Measurements from ENCODE around the gene CPEB2. TPM values are rescaled to one million over a fixed set of nuclear protein-coding genes. Genes with fewer than 3 reads are reported as not detected.
A peak's percentile ranks its signal among the peaks of the same experiment; 100 is the strongest.

CPEB2 gene
- total and polyA plus RNA-seq, 5 donors from 2014 or later: 0.94 to 27.5 (median 1.6) TPM

DNA sequence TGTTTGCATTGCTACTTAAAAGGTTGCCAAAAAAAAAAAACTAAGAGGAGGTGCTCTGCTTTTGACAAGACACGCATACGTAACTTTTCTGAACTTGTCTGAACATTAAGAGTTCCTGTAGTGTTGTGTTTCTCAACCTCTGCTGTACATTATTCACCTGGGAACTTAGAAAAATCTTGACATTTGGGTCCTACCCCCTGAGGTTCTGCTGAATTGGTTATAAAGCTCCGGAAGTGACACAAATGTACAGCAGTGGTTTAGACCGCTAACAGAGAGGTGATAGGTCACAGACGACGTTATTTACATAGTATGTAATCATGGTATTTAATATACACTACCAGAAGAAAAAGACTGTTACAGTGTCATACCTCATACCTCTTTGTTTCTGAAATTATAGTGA is 61.1 kb downstream of the CPEB2 start:
- no peak overlapping the region for H3K27ac Mint-ChIP-seq
- H3K4me3 Mint-ChIP-seq: no peak overlapping the region
- H3K36me3 Mint-ChIP-seq: peaks cover 29% of the 10 kb centered on the region
- H3K4me1 Mint-ChIP-seq: no peaks in the 10 kb centered on the region
- H3K36me3 ChIP-seq (ENCODE audit: control insufficient read depth, insufficient read depth, low read length): peaks cover 72% of the 10 kb centered on the region
- H3K27ac ChIP-seq (ENCODE audit: insufficient read depth, low read length, poor library complexity, severe bottlenecking): no peak overlapping the region
- ATAC-seq (ENCODE audit: low read depth in 2 of 2) (no peak), DNase-seq (no peak)
- no peaks in the 10 kb centered on the region for H3K9me3 ChIP-seq (ENCODE audit: control insufficient read depth in 2 of 2, low read length in 2 of 2)
- peaks cover 0 to 1% (median 0%) of the 10 kb centered on the region in 7 donors for H3K9me3 Mint-ChIP-seq
- no peaks in the 10 kb centered on the region for H3K27me3 ChIP-seq (ENCODE audit: control insufficient read depth, insufficient read depth, low read length)
- H3K4me1 ChIP-seq (ENCODE audit: control insufficient read depth, insufficient read depth, low read length, poor library complexity, severe bottlenecking): no peaks in the 10 kb centered on the region
- no peaks in the 10 kb centered on the region for H3K27me3 Mint-ChIP-seq
- H3K4me3 ChIP-seq (ENCODE audit: low read depth, low read length): no peak overlapping the region

DNA sequence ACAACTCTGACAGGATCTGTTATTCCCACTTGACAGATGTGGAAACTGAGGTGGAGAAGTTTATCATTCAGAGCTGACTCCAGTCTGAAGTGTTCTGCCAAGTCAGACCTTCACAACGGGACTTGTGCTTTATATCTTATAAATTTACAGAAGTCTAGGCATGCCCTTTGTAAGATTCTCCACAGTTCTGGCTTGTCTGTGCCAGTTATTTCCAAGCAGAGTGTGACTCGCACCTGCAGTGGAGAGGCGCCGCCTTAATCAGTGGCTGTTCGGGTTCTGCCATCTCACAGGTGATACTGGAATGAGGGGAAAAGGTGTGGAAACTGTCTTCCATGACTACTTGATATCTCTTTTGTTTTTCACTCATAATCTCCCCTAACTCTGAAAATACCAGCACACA is 63.2 kb downstream of the CPEB2 start:
- no peaks in the 10 kb centered on the region for H3K4me1 Mint-ChIP-seq
- H3K4me3 ChIP-seq (ENCODE audit: low read depth, low read length): no peak overlapping the region
- no peak overlapping the region for H3K27ac Mint-ChIP-seq
- no peak overlapping the region for H3K4me3 Mint-ChIP-seq
- H3K36me3 Mint-ChIP-seq: peaks cover 28% of the 10 kb centered on the region
- ATAC-seq (ENCODE audit: low read depth in 2 of 2) (no peak), DNase-seq (no peak)
- H3K9me3 Mint-ChIP-seq: peaks cover 0 to 1% (median 0%) of the 10 kb centered on the region in 7 donors
- H3K27me3 Mint-ChIP-seq: no peaks in the 10 kb centered on the region
- H3K36me3 ChIP-seq (ENCODE audit: control insufficient read depth, insufficient read depth, low read length): peaks cover 51% of the 10 kb centered on the region
- no peaks in the 10 kb centered on the region for H3K4me1 ChIP-seq (ENCODE audit: control insufficient read depth, insufficient read depth, low read length, poor library complexity, severe bottlenecking)
- H3K9me3 ChIP-seq (ENCODE audit: control insufficient read depth in 2 of 2, low read length in 2 of 2): no peaks in the 10 kb centered on the region
- H3K27ac ChIP-seq (ENCODE audit: insufficient read depth, low read length, poor library complexity, severe bottlenecking): no peak overlapping the region
- no peaks in the 10 kb centered on the region for H3K27me3 ChIP-seq (ENCODE audit: control insufficient read depth, insufficient read depth, low read length)

DNA sequence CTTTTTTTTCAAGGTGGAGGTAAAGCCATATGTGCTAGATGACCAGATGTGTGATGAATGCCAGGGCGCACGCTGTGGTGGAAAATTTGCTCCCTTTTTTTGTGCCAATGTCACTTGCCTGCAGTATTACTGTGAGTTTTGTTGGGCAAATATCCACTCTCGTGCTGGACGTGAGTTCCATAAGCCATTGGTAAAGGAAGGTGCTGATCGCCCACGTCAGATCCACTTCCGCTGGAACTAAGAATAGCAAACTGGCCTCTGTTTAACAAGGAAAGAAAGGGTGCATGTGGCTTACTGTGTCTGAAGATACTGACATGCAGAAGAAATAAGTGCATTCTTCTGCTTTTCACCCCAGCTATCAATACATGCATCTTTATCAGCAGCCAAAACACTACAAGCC is 63.9 kb downstream of the CPEB2 start:
- H3K4me3 Mint-ChIP-seq: no peak overlapping the region
- H3K4me1 Mint-ChIP-seq: no peaks in the 10 kb centered on the region
- ATAC-seq (ENCODE audit: low read depth in 2 of 2) (no peak), DNase-seq (no peak)
- Histone ChIP-seq H3K4me3 (ENCODE audit: low read depth, low read length) (no peak overlapping the region), H3K4me1 (ENCODE audit: control insufficient read depth, insufficient read depth, low read length, poor library complexity, severe bottlenecking) (no peaks in the 10 kb centered on the region), H3K9me3 (ENCODE audit: control insufficient read depth in 2 of 2, low read length in 2 of 2) (no peaks in the 10 kb centered on the region), H3K36me3 (ENCODE audit: control insufficient read depth, insufficient read depth, low read length) (peaks cover 47% of the 10 kb centered on the region), H3K27ac (ENCODE audit: insufficient read depth, low read length, poor library complexity, severe bottlenecking) (no peak overlapping the region), H3K27me3 (ENCODE audit: control insufficient read depth, insufficient read depth, low read length) (no peaks in the 10 kb centered on the region)
- H3K36me3 Mint-ChIP-seq: peaks cover 29% of the 10 kb centered on the region
- H3K27me3 Mint-ChIP-seq: no peaks in the 10 kb centered on the region
- no peak overlapping the region for H3K27ac Mint-ChIP-seq
- H3K9me3 Mint-ChIP-seq: peaks cover 0 to 1% (median 0%) of the 10 kb centered on the region in 7 donors

DNA sequence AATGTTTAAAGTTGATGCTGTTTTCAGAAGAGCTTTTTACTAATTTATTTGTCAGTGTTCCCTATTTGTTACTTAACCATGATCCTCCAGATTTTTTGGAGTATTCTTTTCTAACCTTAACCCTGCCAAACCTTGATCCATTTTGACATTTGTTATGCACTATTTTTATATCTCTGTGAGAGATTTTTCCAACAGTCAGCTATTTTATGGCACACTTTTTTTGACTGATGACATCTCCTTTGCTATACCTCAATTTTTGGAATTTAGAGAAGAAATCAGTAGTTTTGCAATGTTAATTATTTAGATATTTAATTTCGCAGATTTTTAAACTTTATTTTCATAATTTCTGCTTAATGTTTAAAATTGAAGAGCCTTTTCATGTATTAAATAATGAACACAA is 66.0 kb downstream of the CPEB2 start:
- no peak overlapping the region for H3K4me3 ChIP-seq (ENCODE audit: low read depth, low read length)
- H3K9me3 ChIP-seq (ENCODE audit: control insufficient read depth in 2 of 2, low read length in 2 of 2): no peaks in the 10 kb centered on the region
- Mint-ChIP-seq H3K4me3 (peak overlapping the region in 1 of 4 donors; percentile 85), H3K4me1 (no peaks in the 10 kb centered on the region), H3K9me3 (peaks cover 0 to 7% (median 2%) of the 10 kb centered on the region in 7 donors), H3K36me3 (peaks cover 24% of the 10 kb centered on the region), H3K27ac (no peak overlapping the region), H3K27me3 (peaks cover 6% of the 10 kb centered on the region)
- no peak overlapping the region for H3K27ac ChIP-seq (ENCODE audit: insufficient read depth, low read length, poor library complexity, severe bottlenecking)
- no peaks in the 10 kb centered on the region for H3K27me3 ChIP-seq (ENCODE audit: control insufficient read depth, insufficient read depth, low read length)
- H3K36me3 ChIP-seq (ENCODE audit: control insufficient read depth, insufficient read depth, low read length): peaks cover 27% of the 10 kb centered on the region
- H3K4me1 ChIP-seq (ENCODE audit: control insufficient read depth, insufficient read depth, low read length, poor library complexity, severe bottlenecking): no peaks in the 10 kb centered on the region
- ATAC-seq (ENCODE audit: low read depth in 2 of 2) (no peak), DNase-seq (no peak)

DNA sequence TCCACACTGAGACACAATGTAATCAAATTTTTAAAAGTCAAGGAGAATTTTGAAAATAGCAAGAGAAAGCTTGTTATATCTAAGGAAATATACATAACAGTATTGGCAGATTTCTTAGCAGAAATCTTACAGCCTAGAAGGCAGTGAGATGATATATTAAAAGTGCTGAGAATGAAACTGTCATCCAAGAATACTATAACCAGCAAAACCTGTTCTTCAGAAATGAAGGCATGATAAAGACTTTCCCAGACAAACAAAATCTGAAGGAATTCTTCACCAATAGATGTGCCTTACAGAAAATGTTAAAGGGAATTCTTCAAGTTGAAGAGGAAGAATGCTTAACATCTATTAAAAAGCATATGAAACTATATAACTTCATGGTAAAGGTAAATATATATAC is 73.6 kb downstream of the CPEB2 start:
- Histone ChIP-seq H3K4me3 (ENCODE audit: low read depth, low read length) (no peak overlapping the region), H3K4me1 (ENCODE audit: control insufficient read depth, insufficient read depth, low read length, poor library complexity, severe bottlenecking) (no peaks in the 10 kb centered on the region), H3K27ac (ENCODE audit: insufficient read depth, low read length, poor library complexity, severe bottlenecking) (no peak overlapping the region), H3K27me3 (ENCODE audit: control insufficient read depth, insufficient read depth, low read length) (no peaks in the 10 kb centered on the region), H3K9me3 (ENCODE audit: control insufficient read depth in 2 of 2, low read length in 2 of 2) (peaks cover 15 to 17% of the 10 kb centered on the region in 2 experiments), H3K36me3 (ENCODE audit: control insufficient read depth, insufficient read depth, low read length) (no peaks in the 10 kb centered on the region)
- Mint-ChIP-seq H3K27me3 (peaks cover 15% of the 10 kb centered on the region), H3K27ac (no peak overlapping the region), H3K36me3 (no peaks in the 10 kb centered on the region), H3K4me1 (no peaks in the 10 kb centered on the region), H3K9me3 (peaks cover 3 to 29% (median 13%) of the 10 kb centered on the region in 7 donors), H3K4me3 (no peak overlapping the region)
- no peak for DNase-seq
- ATAC-seq (ENCODE audit: low read depth in 2 of 2): no peak

DNA sequence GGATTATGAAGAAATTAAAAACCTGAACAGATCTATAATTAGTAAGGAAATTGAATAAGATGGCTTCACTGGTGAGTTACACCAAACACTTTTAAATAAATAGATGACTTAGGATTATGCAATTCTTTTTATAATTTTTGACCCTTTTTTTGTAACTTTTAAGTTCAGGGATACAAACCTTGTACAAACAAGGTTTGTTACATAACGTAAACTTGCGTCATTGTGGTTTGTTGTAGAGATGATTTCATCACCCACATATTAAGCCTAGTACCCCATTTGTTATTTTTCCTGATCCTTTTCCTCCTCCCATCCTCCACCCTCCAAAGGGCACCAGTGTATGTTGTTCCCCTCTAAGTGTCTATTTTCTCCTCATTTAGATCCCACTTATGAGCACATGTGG is 75.7 kb downstream of the CPEB2 start:
- Mint-ChIP-seq H3K9me3 (peaks cover 0 to 24% (median 11%) of the 10 kb centered on the region in 7 donors), H3K4me1 (no peaks in the 10 kb centered on the region), H3K27ac (no peak overlapping the region), H3K4me3 (no peak overlapping the region), H3K27me3 (peaks cover 9% of the 10 kb centered on the region), H3K36me3 (no peaks in the 10 kb centered on the region)
- Histone ChIP-seq H3K36me3 (ENCODE audit: control insufficient read depth, insufficient read depth, low read length) (no peaks in the 10 kb centered on the region), H3K27ac (ENCODE audit: insufficient read depth, low read length, poor library complexity, severe bottlenecking) (no peak overlapping the region), H3K4me3 (ENCODE audit: low read depth, low read length) (no peak overlapping the region), H3K9me3 (ENCODE audit: control insufficient read depth in 2 of 2, low read length in 2 of 2) (peaks cover 15 to 17% of the 10 kb centered on the region in 2 experiments), H3K27me3 (ENCODE audit: control insufficient read depth, insufficient read depth, low read length) (no peaks in the 10 kb centered on the region), H3K4me1 (ENCODE audit: control insufficient read depth, insufficient read depth, low read length, poor library complexity, severe bottlenecking) (no peaks in the 10 kb centered on the region)
- DNase-seq: no peak
- no peak for ATAC-seq (ENCODE audit: low read depth in 2 of 2)

DNA sequence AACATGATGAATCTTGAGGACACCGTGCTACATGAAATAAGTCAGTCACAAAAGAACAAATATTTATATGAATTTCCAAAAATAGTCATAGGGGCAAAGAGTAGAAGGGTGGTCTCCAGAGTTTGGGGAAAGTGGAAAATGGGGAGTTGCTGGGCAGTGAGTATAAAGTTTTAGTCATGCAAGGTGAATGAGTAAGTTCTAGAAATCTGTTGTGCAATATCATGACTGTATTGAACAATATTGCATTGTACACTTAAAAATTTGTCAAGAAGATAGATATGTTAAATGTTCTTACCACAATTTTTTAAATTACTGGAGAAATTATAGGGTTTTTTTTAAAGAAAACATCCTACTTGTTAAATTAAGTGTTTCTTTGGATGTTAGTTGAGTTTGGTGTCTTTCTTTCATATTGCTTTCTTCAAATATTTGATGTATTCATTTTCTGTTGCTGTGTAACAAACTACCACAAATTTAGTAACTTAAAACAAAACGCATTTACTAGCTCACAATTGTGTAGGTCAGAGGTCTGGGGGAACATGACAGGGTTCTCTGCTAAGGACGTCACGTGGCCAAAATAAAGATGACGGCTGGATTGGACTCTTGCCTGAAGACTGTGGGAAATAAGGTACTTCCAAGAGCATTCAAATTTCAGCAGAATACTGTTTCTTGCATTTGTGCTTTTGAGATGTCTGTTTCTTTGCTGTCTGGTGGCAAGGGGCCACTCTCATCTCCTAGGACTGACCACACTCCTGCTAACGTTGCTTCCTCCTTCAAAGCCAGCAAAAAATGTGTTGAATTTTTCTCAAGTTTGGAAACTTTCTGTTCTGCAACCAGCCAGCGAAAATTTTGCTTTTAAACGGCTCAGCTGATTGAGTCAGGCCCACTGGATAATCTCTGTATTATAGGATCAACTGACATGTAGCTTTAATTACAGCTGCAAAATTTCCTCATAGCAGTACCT is 76.7 kb downstream of the CPEB2 start:
- Histone ChIP-seq H3K27ac (ENCODE audit: insufficient read depth, low read length, poor library complexity, severe bottlenecking) (no peak overlapping the region), H3K4me3 (ENCODE audit: low read depth, low read length) (no peak overlapping the region)

DNA sequence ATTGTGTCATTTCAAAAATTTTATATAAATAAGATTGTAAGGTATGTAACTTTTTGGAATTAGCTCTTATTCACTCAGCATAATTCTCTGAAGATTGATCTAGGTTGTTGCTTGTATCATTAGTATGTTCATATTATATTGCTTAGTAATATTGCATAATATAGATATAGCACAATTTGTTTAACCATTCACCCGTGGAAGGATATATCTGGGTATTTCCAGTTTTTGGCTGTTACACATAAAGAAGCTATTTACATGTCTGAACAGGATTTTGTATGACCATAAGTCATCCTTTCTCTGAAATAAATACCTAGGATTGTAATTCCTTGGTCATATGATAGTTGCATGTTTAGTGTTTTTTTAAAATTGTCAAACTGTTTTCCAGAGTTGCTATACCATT is 82.5 kb downstream of the CPEB2 start:
- peaks cover 24% of the 10 kb centered on the region for H3K27me3 Mint-ChIP-seq
- no peak for ATAC-seq (ENCODE audit: low read depth in 2 of 2)
- peaks cover 1% of the 10 kb centered on the region for H3K27me3 ChIP-seq (ENCODE audit: control insufficient read depth, insufficient read depth, low read length)
- no peaks in the 10 kb centered on the region for H3K4me1 ChIP-seq (ENCODE audit: control insufficient read depth, insufficient read depth, low read length, poor library complexity, severe bottlenecking)
- no peaks in the 10 kb centered on the region for H3K36me3 ChIP-seq (ENCODE audit: control insufficient read depth, insufficient read depth, low read length)
- no peak for DNase-seq
- H3K9me3 Mint-ChIP-seq: peaks cover 0 to 4% (median 0%) of the 10 kb centered on the region in 7 donors
- H3K9me3 ChIP-seq (ENCODE audit: control insufficient read depth in 2 of 2, low read length in 2 of 2): no peaks in the 10 kb centered on the region
- H3K27ac ChIP-seq (ENCODE audit: insufficient read depth, low read length, poor library complexity, severe bottlenecking): no peak overlapping the region
- no peak overlapping the region for H3K4me3 ChIP-seq (ENCODE audit: low read depth, low read length)
- no peaks in the 10 kb centered on the region for H3K4me1 Mint-ChIP-seq
- H3K36me3 Mint-ChIP-seq: no peaks in the 10 kb centered on the region
- no peak overlapping the region for H3K4me3 Mint-ChIP-seq
- no peak overlapping the region for H3K27ac Mint-ChIP-seq

More for the DNA sequence above, 76.7 kb downstream of the CPEB2 start:
- H3K27me3 ChIP-seq (ENCODE audit: control insufficient read depth, insufficient read depth, low read length): no peaks in the 10 kb centered on the region
- peaks cover 15 to 17% of the 10 kb centered on the region in 2 experiments for H3K9me3 ChIP-seq (ENCODE audit: control insufficient read depth in 2 of 2, low read length in 2 of 2)
- H3K36me3 ChIP-seq (ENCODE audit: control insufficient read depth, insufficient read depth, low read length): no peaks in the 10 kb centered on the region
- no peaks in the 10 kb centered on the region for H3K4me1 ChIP-seq (ENCODE audit: control insufficient read depth, insufficient read depth, low read length, poor library complexity, severe bottlenecking)
- no peaks in the 10 kb centered on the region for H3K4me1 Mint-ChIP-seq
- peaks cover 16% of the 10 kb centered on the region for H3K27me3 Mint-ChIP-seq
- H3K9me3 Mint-ChIP-seq: peaks cover 0 to 18% (median 11%) of the 10 kb centered on the region in 7 donors
- DNase-seq (no peak), ATAC-seq (ENCODE audit: low read depth in 2 of 2) (no peak)
- no peaks in the 10 kb centered on the region for H3K36me3 Mint-ChIP-seq
- H3K27ac Mint-ChIP-seq: no peak overlapping the region
- H3K4me3 Mint-ChIP-seq: no peak overlapping the region
